ENCODE results near the gene GP1BA.

The GP1BA gene

GRCh38 chr17:4931963-4932362, at the start of gene GP1BA:
GP1BA (plus strand) TSS chr17:4932277; CDS start chr17:4932605, 328 bp downstream.
- no peak for DNase-seq (ENCODE audit: extremely low read depth, low read depth)
- TF ChIP-seq CTCF (IDR thresholded peaks at IDR 0.05; ENCODE audit: low read depth, low read length): no peak

- no peak for TF ChIP-seq CTCF (IDR thresholded peaks at IDR 0.05; ENCODE audit: low read depth, low read length)
- no peak for DNase-seq (ENCODE audit: extremely low read depth, low read depth)
Observed at GRCh38 chr17:4884489-4884888, 47.6 kb upstream of the GP1BA start.

- DNase-seq (ENCODE audit: extremely low read depth, low read depth): no peak
- no peak for TF ChIP-seq CTCF (IDR thresholded peaks at IDR 0.05; ENCODE audit: low read depth, low read length)
Observed at GRCh38 chr17:4886830-4887229, 45.2 kb upstream of the GP1BA start.

GRCh38 chr17:4887581-4887980, 44.5 kb upstream of the GP1BA start:
- no peak for TF ChIP-seq CTCF (IDR thresholded peaks at IDR 0.05; ENCODE audit: low read depth, low read length)
- no peak for DNase-seq (ENCODE audit: extremely low read depth, low read depth)

- TF ChIP-seq CTCF (IDR thresholded peaks at IDR 0.05; ENCODE audit: low read depth, low read length): no peak
- DNase-seq (ENCODE audit: extremely low read depth, low read depth): no peak
Observed at GRCh38 chr17:4891411-4892410, 40.4 kb upstream of the GP1BA start.

GRCh38 chr17:4892499-4893221, 39.4 kb upstream of the GP1BA start:
- no peak for DNase-seq (ENCODE audit: extremely low read depth, low read depth)
- no peak for TF ChIP-seq CTCF (IDR thresholded peaks at IDR 0.05; ENCODE audit: low read depth, low read length)

GRCh38 chr17:4893272-4893671, 38.8 kb upstream of the GP1BA start:
- DNase-seq (ENCODE audit: extremely low read depth, low read depth): no peak
- no peak for TF ChIP-seq CTCF (IDR thresholded peaks at IDR 0.05; ENCODE audit: low read depth, low read length)

Data from AG09319 (cell line).